ENCODE results near the gene HGD.

DNA sequence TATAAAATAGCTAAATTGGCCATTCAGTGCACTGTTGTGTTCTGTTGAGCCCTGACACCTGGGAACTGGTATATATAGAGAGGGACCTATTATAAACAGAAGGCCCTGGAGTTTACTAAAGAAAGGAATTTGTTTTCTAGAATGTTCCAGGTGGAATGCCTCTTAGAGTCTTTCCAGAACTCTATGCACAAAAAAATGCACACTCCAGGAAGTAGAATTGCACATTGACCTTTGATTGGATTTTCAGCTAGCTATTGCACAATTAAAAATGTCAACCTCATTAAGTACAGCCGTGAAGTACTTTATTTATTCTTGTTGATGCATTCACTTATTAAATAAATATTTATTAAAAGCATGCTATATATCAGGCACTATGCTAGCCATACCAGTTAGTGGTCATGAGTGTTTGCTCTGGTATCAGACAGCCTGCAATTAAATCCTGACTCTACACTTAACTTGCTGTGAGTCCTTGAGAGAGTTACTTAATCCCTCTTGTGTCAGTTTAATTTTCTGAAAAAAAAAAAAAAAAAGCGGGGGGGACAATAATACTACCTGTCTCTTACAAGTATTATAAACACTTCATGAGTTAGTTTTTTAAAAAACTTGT, 45.1 kb downstream of the HGD start:
- TF ChIP-seq, protein P1, sequence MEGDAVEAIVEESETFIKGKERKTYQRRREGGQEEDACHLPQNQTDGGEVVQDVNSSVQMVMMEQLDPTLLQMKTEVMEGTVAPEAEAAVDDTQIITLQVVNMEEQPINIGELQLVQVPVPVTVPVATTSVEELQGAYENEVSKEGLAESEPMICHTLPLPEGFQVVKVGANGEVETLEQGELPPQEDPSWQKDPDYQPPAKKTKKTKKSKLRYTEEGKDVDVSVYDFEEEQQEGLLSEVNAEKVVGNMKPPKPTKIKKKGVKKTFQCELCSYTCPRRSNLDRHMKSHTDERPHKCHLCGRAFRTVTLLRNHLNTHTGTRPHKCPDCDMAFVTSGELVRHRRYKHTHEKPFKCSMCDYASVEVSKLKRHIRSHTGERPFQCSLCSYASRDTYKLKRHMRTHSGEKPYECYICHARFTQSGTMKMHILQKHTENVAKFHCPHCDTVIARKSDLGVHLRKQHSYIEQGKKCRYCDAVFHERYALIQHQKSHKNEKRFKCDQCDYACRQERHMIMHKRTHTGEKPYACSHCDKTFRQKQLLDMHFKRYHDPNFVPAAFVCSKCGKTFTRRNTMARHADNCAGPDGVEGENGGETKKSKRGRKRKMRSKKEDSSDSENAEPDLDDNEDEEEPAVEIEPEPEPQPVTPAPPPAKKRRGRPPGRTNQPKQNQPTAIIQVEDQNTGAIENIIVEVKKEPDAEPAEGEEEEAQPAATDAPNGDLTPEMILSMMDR (IDR thresholded peaks at IDR 0.05) = no peak
- TF ChIP-seq POLR2A (IDR thresholded peaks at IDR 0.05) = no peak
